HCT116 (cell line): Measurements from ENCODE around the gene ATF7IP. TPM values are rescaled to one million over a fixed set of nuclear protein-coding genes. Genes with fewer than 3 reads are reported as not detected.

Experiments
- ATAC-seq: fragments of 200-7000 bp; cut with Tn5 transposase; 2 replicates; pipeline ENCODE4 v1.9.1; 2020; ENCODE audit warnings: mild to moderate bottlenecking, moderate library complexity
- BruUV-seq: library from RNA; stranded (reverse); fragments of 400-500 nt; replicated peaks from 2 replicates; lab custom pipeline; 2021; lab: Mats Ljungman, UMichigan
- CTCF ChIA-PET: fragments of 300-600 bp; sonication (Branson Sonifier 250); formaldehyde crosslinking; loops from one replicate; lab custom pipeline; 2021; ENCODE audit warnings: antibody characterized with exemption; lab: Charles Lee
- POLR2A ChIA-PET: fragments of 300-600, 350-600 bp; sonication (Branson Sonifier 250); formaldehyde crosslinking; loops from one replicate; lab custom pipeline; 2021; ENCODE audit warnings: antibody characterized with exemption; lab: Charles Lee
- RAD21 ChIA-PET, 2 experiments: fragments of 300-600 bp; sonication (Branson Sonifier 250); formaldehyde crosslinking; loops; one replicate each; lab custom pipeline; 2023; ENCODE audit warnings: low total read pairs in 2 of 2; ENCODE audit not compliant: uncharacterized antibody in 2 of 2, unreplicated experiment in 2 of 2, low non-redundant PET in 1 of 2; lab: Charles Lee
- DNase-seq: peaks from one replicate; pipeline ENCODE4 v3.0.0-alpha.2; 2010; ENCODE audit warnings: low read depth, low spot score
- H2AFZ ChIP-seq: fragments of 200-600 bp; shearing (Covaris generic), sonication (generic); 2 replicates; pipeline ENCODE4 v1.6.1; 2017; ENCODE audit warnings: low read depth, mixed run types, mixed read lengths, antibody characterized with exemption, low read length; ENCODE audit not compliant: poor library complexity, severe bottlenecking
- H3K27ac ChIP-seq: 2 replicates; pipeline ENCODE4 v1.5.1; 2012; ENCODE audit warnings: low read depth, low read length
- H3K27me3 ChIP-seq: fragments of 200-600 bp; sonication (generic); 2 replicates; pipeline ENCODE4 v1.6.1; 2016; ENCODE audit warnings: mixed run types, low read length, mixed read lengths; ENCODE audit not compliant: insufficient read depth
- H3K36me3 ChIP-seq, 2 experiments: fragments of 200-500 bp in 1 of 2; fragments of 200-600 bp in 1 of 2; sonication (Bioruptor generic) in 1 of 2; sonication (generic) in 1 of 2; 2 replicates each; pipeline versions ENCODE4 v1.5.1 to v1.6.1; 2014 to 2016; ENCODE audit warnings: low read length in 2 of 2, inconsistent platforms in 1 of 2, mixed read lengths in 1 of 2, mixed run types in 1 of 2; ENCODE audit not compliant: insufficient read depth in 2 of 2, control insufficient read depth in 1 of 2
- H3K4me1 ChIP-seq, 2 experiments: fragments of 200-600 bp in 1 of 2; sonication (generic) in 1 of 2; 2 replicates each; pipeline versions ENCODE4 v1.5.1 to v1.6.1; 2012 to 2017; ENCODE audit warnings: low read length in 2 of 2, inconsistent platforms in 1 of 2, mild to moderate bottlenecking in 1 of 2, mixed read lengths in 1 of 2, mixed run types in 1 of 2, moderate library complexity in 1 of 2; ENCODE audit not compliant: insufficient read depth in 2 of 2, control insufficient read depth in 1 of 2
- H3K4me2 ChIP-seq: fragments of 200-600 bp; sonication (generic); 2 replicates; pipeline ENCODE4 v1.6.1; 2017; ENCODE audit warnings: mixed run types, low read length, mixed read lengths
- H3K4me3 ChIP-seq, 2 experiments: fragments of 200-600 bp in 1 of 2; sonication (generic) in 1 of 2; replicated peaks in 1 of 2; 2 replicates each; pipeline ENCODE4 v1.5.1; 2011 to 2016; ENCODE audit warnings: low read length in 2 of 2, control low read depth in 1 of 2, low read depth in 1 of 2, mild to moderate bottlenecking in 1 of 2, mixed read lengths in 1 of 2, mixed run types in 1 of 2
- H3K79me2 ChIP-seq: fragments of 200-600 bp; sonication (generic); 2 replicates; pipeline ENCODE4 v1.6.1; 2017; ENCODE audit warnings: mild to moderate bottlenecking, mixed run types, low read length, moderate library complexity, mixed read lengths; ENCODE audit not compliant: insufficient read depth
- H3K9ac ChIP-seq: fragments of 200-600 bp; sonication (generic); 2 replicates; pipeline ENCODE4 v1.6.1; 2016; ENCODE audit warnings: low read length, mixed read lengths
- H3K9me2 ChIP-seq: fragments of 200-600 bp; sonication (generic), shearing (Covaris generic); 2 replicates; pipeline ENCODE4 v1.6.1; 2017; ENCODE audit warnings: mixed run types, mild to moderate bottlenecking, moderate library complexity; ENCODE audit not compliant: insufficient read depth
- H3K9me3 ChIP-seq, 2 experiments: fragments of 200-500 bp in 1 of 2; fragments of 200-600 bp in 1 of 2; sonication (Bioruptor generic) in 1 of 2; sonication (generic) in 1 of 2; 2 replicates each; pipeline ENCODE4 v1.6.1; 2014 to 2017; ENCODE audit warnings: low read length in 2 of 2, mixed read lengths in 2 of 2, inconsistent platforms in 1 of 2, low read depth in 1 of 2, mild to moderate bottlenecking in 1 of 2, mixed run types in 1 of 2, moderate library complexity in 1 of 2; ENCODE audit not compliant: control insufficient read depth in 1 of 2, insufficient read depth in 1 of 2
- H4K20me1 ChIP-seq: fragments of 200-600 bp; sonication (generic), shearing (Covaris generic); 2 replicates; pipeline ENCODE4 v1.6.1; 2017; ENCODE audit warnings: mixed run types, mild to moderate bottlenecking, moderate library complexity; ENCODE audit not compliant: insufficient read depth
- CBX3 ChIP-seq: IDR thresholded peaks from 2 replicates; pipeline ENCODE4 v1.6.1; 2012; ENCODE audit warnings: low read depth
- CEBPB ChIP-seq: IDR thresholded peaks from 2 replicates; pipeline ENCODE4 v1.6.1; 2012; ENCODE audit warnings: low read depth
- CTCF ChIP-seq, 3 experiments: fragments of 200-600 bp in 1 of 3; sonication (generic) in 1 of 3; IDR thresholded peaks in 2 of 3; conservative IDR thresholded peaks in 1 of 3; 2 replicates each; pipeline ENCODE4 v1.5.1; 2012 to 2017; ENCODE audit warnings: low read depth in 2 of 3, low read length in 2 of 3, antibody characterized with exemption in 1 of 3, borderline replicate concordance in 1 of 3, control low read depth in 1 of 3, mild to moderate bottlenecking in 1 of 3, mixed read lengths in 1 of 3, mixed run types in 1 of 3, moderate library complexity in 1 of 3; ENCODE audit not compliant: insufficient read depth in 1 of 3
- EGR1 ChIP-seq: IDR thresholded peaks from 2 replicates; pipeline ENCODE4 v1.6.1; 2012; ENCODE audit warnings: low read depth
- ELF1 ChIP-seq: IDR thresholded peaks from 2 replicates; pipeline ENCODE4 v1.6.1; 2012; ENCODE audit warnings: low read depth, borderline replicate concordance
- EZH2phosphoT487 ChIP-seq: fragments of 200-600 bp; IDR thresholded peaks from 2 replicates; pipeline ENCODE4 v1.6.1; 2018; ENCODE audit warnings: antibody characterized with exemption, borderline replicate concordance
- FOSL1 ChIP-seq: IDR thresholded peaks from 2 replicates; pipeline ENCODE4 v1.6.1; 2012; ENCODE audit warnings: low read depth
- RAD21 ChIP-seq: IDR thresholded peaks from 2 replicates; pipeline ENCODE4 v1.6.1; 2012; ENCODE audit warnings: low read depth, mild to moderate bottlenecking
- REST ChIP-seq: IDR thresholded peaks from 2 replicates; pipeline ENCODE4 v1.6.1; 2012; ENCODE audit warnings: low read depth
- SRF ChIP-seq: IDR thresholded peaks from 2 replicates; pipeline ENCODE4 v1.6.1; 2012; ENCODE audit warnings: low read depth
- intact Hi-C: fragments of 100-400 bp; cut with micrococcal nuclease; formaldehyde crosslinking; loops from 2 replicates; pipeline ENCODE4 v1.10.0; 2022
- total RNA-seq: library from RNA; stranded (reverse); gene quantifications from one replicate; pipeline ENCODE4 v1.2.1, GENCODE V29; 2021; ENCODE audit not compliant: unreplicated experiment

Gene ATF7IP
- total RNA-seq, 1 experiment from 2014 or later, result 38.6 TPM

GRCh38 chr12:14390870-14391530, 25.5 kb downstream of the ATF7IP start:
- Histone ChIP-seq H3K9ac (no peak overlapping the region), H3K36me3 (no peaks in the 10 kb centered on the region), H3K79me2 (peaks cover 75% of the 10 kb centered on the region), H3K27ac (no peak overlapping the region), H3K9me3 (no peaks in the 10 kb centered on the region), H3K4me2 (no peak overlapping the region), H3K27me3 (no peaks in the 10 kb centered on the region), H4K20me1 (no peaks in the 10 kb centered on the region), H3K4me3 (no peak overlapping the region), H3K4me1 (peaks cover 24 to 34% of the 10 kb centered on the region in 2 experiments), H2AFZ (no peak overlapping the region), H3K9me2 (no peaks in the 10 kb centered on the region)
- ATAC-seq, result no peak
- DNase-seq, result no peak
- BruUV-seq, result no TSS peak
- RAD21 ChIA-PET, result no interaction called here
- CTCF ChIA-PET, result no interaction called here
- POLR2A ChIA-PET, result interaction anchor here (0.7 kb wide), 1 partner anchor 131 kb away, joined by 3 read pairs; no protein-coding TSS in a partner anchor
- TF ChIP-seq RAD21, result no peak
- no peak for TF ChIP-seq EGR1
- no peak for TF ChIP-seq FOSL1
- no peak for TF ChIP-seq ELF1
- TF ChIP-seq EZH2phosphoT487, result no peak
- no peak for TF ChIP-seq CBX3
- no peak for TF ChIP-seq REST
- TF ChIP-seq SRF, result no peak
- TF ChIP-seq CEBPB, result no peak
- TF ChIP-seq CTCF (IDR thresholded peaks at IDR 0.05 in 2 of 3, conservative IDR thresholded peaks at IDR 0.05 in 1 of 3; ENCODE audit: borderline replicate concordance in 1 of 3, insufficient read depth in 1 of 3, low read depth in 2 of 3, low read length in 2 of 3), result no peak
- intact Hi-C loops, result no loop called here
